Hepatocyte (in vitro differentiated cells): ENCODE results near the gene RAPGEF5.

Experiments used
- CTCF ChIP-seq: fragments of 200-600 bp; sonication (generic); IDR thresholded peaks from 2 replicates; pipeline ENCODE4 v1.5.1; 2016; ENCODE audit warnings: antibody characterized with exemption, mild to moderate bottlenecking; ENCODE audit not compliant: poor library complexity
- EZH2 ChIP-seq: fragments of 200-600 bp; sonication (generic); IDR thresholded peaks from 2 replicates; pipeline ENCODE4 v1.6.1; 2016; ENCODE audit warnings: antibody characterized with exemption, mild to moderate bottlenecking, borderline replicate concordance

DNA sequence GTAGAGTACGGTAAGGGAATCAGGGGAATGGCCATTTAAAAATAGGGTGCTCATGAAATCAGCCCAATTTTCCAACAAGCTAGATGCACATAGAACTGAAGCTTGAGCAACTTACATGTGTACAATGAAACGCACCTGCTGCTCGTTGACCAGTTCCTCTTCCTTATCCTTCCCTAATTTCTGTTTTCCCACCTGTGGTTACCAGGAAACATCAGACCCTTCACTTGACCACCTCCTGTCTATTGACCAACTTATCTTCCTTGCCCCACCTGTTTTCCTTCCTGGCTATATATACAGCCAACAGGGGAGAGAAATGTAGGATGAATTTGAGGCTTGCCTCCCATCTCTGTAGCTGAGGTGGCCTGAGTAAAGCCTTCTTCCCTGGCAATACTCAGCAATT is 37.8 kb upstream of the RAPGEF5 start:
- TF ChIP-seq CTCF: no peak
- no peak for TF ChIP-seq EZH2
